HG02870 (cell line): ENCODE measurements around the gene IL20RB.

Experiments used
- ATAC-seq: cut with Tn5 transposase; IDR thresholded peaks from one replicate; pipeline ENCODE4 v1.9.1; 2021; ENCODE audit warnings: mild to moderate bottlenecking, moderate library complexity; ENCODE audit not compliant: unreplicated experiment

Gene IL20RB, protein sequence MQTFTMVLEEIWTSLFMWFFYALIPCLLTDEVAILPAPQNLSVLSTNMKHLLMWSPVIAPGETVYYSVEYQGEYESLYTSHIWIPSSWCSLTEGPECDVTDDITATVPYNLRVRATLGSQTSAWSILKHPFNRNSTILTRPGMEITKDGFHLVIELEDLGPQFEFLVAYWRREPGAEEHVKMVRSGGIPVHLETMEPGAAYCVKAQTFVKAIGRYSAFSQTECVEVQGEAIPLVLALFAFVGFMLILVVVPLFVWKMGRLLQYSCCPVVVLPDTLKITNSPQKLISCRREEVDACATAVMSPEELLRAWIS

DNA sequence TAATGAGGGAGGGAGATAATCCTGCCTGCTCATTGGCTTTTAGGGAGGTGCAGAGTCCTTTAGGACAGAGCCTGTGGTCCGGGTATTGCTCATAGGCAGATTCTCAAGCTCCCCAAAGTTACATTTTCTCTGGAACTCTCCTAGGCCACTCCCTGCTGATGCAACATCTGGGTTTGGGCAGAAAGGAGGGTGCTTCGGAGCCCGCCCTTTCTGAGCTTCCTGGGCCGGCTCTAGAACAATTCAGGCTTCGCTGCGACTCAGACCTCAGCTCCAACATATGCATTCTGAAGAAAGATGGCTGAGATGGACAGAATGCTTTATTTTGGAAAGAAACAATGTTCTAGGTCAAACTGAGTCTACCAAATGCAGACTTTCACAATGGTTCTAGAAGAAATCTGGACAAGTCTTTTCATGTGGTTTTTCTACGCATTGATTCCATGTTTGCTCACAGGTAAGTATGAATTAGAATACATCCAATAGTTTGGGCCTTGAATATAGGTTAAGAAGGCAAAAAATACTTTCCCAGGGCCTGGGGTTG, at the start of gene IL20RB:
IL20RB (plus strand) TSS at position 233 of the 538 bp plus-strand sequence; CDS start at position 364, 131 bp downstream.
- ATAC-seq = no peak

DNA sequence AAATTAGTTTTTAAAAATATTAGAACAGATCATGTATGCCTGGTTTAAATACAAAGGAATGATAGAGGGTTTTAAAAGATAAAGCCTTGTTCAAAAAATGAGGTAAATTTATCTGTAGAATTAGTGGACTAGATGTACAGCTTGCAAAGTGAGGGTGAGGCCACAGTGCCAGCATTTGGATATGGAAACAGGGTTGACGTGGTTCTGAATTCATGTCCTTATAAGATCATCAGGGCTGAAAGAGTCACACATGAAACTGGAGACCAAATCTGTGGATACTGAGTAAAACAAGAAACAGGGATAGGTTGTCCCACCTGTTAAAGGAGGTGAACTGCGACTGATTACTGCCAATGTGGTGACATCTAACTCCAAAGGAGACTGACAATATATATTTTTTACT, 49.5 kb upstream of the IL20RB start:
- ATAC-seq = no peak

DNA sequence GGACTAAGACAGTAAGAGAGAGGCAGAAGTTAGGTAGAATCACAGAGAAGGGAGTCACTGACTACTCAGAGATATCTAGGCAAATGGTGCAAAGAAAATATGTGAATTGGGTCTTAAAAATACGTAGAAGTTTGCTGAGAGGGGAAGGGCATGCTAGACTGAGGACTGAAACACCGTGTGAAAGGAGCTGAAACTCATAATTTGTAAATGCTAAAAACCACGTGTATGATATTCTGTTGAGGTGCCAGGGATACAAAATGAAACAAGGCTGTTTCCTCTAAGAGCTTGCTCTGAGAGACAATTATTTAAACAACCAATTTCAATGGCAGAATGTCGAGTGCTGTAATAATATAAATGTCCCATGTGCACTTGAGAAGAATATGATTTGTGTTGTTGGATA, 48.6 kb upstream of the IL20RB start:
- no peak for ATAC-seq

DNA sequence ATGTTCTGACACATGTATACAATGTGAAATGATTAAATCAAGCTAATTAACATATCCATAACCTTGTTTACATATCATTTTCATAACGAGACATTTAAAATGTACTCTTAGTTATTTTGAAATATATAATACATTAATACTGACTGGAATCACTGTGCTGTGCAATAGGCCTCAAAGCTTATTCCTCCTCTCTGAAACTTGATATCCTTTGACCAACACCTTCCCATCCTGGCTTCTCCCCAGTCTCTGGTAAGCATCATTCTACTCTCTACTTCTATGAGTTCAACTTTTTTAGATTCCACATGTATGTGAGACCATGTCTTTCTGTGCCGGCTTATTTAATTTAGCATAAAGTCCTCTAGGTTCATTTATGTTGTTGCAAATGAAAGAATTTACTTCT, 47.1 kb upstream of the IL20RB start:
- ATAC-seq = no peak

DNA sequence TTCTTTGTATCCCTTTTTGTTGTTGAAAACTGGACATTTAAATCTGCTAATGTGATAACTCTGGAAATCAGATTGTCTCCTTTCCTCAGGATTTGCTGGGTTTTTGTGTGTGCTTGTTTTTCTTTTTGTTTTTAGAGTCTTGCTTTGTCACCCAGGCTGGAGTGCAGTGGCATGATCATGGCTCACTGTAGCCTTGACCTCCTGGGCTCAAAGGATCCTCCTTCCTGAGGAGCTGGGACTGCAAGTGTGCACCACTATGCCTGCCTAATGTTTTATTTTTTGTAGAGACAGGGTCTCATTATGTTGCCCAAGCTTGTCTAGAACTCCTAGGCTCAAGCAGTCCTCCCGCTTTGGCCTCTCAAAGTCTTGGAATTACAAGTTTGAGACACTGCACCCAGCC, 44.6 kb upstream of the IL20RB start:
- no peak for ATAC-seq

DNA sequence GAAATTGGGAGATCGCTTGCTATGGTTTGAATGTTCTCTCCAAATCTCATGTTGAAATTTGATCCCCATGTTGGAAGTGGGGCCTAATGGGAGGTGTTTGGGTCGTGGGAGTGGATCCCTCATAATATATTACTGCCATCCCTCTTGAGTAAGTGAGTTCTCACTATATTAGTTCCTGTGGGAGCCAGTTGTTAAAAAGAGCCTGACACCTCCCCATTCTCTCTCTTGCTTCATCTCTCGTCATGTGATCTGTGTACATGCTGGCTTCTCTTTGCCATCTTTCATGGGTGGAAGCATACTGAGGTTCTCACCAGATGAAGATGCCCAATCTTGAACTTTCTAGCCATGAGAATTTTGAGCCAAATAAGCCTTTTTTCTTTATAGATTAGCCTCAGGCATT, 43.0 kb upstream of the IL20RB start:
- no peak for ATAC-seq

DNA sequence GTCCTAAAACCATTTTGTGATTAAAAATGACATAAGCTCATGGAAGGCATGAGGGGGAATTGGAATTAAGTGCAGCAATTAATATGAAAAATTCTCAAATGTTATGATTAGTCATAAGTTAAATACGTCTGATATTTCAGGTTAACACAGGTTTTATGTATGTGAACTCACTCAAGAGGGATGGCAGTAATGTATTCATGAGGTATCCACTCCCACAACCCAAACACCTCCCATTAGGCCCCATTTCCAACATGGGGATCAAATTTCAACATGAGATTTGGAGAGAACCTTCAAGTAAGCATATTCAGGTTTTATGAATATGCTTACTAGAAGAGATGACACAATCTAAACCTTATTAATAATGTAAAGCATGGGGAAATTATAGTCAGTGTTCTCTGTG, 41.6 kb upstream of the IL20RB start:
- no peak for ATAC-seq

DNA sequence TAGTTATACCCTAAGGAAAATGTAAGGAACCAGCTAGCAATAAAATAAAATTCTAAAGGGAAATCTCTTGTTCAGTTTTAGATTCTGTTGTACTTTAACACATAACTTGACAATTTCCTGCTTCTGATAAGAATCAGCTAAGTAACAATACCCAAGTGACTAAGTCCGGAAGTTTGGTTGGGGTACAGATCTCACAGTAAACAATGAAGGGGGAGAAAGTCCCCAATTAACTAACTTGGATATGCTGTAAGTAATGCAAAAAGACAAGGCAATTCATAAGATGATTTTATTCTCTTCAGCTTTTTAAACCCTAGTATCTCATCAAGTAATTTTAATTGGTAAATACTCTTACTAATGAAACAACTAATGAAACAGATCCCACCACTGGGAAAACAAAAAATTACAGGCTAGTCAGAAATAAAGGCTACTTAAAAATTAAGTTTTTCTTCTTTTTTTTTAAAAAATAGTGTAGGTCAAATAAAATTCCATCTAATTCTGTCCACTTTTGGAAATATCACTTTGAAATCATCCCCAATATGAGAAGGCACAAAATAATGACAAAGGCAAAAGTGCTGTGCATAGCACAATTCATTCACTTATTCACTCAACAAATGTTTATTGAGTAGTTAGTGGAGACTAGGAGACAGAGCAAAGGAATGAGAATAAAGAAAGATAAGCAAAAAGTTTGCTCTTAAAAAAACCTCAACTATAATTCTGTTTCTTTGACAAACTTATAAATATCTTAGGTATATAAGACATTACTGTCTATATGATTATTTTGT, 37.8 kb upstream of the IL20RB start:
- ATAC-seq = no peak

DNA sequence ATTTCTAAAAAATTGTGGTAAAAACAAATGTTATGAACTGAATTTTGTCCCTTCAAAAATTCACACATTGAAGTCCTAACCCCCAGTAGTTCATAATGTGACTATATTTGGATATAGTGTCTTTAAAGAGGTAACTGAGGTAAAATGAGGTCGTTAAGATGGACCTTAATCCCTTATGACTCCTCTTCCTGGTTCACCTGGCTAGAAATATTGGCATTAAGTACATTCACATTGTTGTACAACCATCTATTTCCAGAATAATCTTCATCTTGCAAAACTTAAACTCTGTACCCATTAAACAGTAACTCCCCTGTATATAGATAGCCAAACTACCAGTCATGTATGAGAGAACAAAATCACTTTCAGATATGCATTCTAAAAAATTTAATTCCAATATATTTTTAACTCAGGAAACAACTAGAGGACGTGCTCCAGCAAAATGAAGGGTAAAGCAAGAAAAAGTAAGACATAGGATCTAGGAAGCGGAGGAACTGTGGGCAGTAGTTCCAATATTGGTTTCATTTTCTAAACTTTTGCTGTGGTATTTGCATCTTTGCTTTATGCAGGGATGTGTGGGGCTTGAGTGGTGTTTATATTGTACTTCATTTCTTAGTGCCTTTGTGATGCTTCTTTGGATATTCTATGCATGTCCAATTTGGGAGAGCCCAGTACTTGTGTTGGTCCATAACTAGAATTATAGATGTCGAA, 36.7 kb upstream of the IL20RB start:
- no peak for ATAC-seq

DNA sequence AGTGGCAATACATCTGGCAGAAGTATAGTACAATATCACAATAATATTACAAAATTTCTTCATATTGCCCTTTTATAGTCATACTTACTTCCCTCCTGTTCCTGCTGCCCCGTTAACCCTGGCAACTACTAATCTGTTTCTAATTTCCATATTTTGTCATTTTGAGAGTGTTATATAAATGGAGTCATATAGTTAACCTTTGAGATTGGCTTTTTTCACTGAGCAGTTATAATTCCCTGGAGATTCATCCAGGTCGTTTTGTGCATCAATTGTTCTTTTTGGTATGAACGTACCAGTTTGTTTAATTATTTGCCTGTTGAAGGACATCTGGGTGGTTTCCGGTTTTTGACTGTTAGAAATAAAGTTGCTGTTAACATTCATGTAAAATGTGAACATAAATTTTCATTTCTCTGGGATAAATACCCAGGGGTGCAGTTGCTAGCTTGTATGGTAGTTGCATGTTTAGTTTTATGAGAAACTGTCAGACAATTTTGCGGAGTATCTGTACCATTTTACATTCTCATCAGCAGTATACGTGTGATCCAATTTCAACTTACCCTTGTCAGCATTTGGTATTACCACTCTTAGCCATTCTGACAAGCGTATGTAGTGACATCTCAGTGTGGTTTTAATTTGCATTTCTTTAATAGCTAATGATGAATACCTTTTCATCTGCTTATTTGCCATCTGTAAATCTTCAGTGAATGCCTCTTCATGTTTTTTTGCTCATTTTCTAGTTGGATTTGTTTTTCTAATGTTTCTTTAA, 32.2 kb upstream of the IL20RB start:
- ATAC-seq = no peak

DNA sequence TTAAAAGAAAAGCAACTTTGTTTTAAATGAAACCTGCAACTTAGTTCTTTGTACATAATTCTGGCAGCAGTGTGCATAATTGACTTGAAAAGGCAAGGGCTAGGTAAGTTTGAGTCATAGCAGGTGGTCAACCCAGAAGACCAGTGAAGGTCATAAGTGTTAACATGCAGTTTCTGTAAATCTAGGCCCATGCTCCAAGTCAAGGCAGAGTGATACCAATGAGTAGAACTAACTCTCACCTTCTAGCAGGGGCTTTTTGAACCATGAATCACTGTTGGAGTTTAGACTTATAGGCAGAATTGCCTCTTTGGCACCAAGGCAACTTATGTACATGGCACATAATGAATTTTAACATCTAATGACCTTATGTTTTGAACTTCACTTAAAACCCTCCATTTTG, 29.5 kb upstream of the IL20RB start:
- no peak for ATAC-seq

DNA sequence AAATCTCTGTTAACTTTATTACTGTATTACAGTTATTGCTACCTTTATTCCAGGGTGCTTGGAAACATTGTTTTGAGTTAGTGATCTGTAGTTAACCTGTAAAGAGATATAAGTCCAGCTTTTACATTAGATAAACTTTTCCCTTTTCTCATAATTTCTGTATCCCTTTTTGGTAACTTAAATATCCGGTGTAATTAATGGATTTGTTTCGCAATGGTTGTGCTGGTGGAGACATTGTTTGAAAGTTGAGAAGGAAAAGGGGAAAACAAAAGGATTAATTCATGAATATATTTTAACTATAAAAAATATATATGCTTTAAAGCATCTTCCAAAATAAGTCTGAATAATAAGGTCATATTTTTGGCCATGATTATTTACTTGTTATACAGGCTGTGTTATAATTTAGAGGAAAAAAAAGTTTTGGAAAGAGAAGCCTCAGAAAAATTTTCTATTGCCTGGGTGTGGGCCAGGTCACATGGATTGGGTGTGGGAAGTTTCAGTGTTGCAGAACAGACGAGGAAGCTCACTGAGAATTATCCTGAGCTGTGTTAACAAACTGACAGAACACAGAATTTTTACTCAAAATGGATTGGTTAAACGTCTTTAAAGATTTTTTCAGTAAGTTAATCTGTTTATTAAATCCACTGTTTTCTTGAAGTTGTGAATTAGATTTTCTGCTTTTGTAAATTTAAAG, 27.7 kb upstream of the IL20RB start:
- ATAC-seq = no peak

DNA sequence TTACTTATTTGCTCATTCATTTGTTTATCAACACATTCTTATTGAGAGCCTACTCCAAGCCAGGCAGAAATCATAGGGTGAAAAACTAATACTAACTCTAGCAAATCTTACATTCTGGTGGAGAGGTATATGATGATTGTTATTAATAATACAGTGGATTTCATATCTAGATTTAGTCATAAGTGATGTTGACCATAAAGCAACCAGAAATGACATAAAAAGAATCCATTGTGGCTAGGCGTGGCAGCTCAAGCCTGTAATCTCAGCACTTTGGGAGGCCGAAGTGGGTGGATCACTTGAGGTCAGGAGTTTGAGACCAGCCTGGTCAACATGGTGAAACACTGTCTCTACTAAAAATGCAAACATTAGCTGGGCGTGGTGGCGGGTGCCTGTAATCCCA, 26.2 kb upstream of the IL20RB start:
- no peak for ATAC-seq

DNA sequence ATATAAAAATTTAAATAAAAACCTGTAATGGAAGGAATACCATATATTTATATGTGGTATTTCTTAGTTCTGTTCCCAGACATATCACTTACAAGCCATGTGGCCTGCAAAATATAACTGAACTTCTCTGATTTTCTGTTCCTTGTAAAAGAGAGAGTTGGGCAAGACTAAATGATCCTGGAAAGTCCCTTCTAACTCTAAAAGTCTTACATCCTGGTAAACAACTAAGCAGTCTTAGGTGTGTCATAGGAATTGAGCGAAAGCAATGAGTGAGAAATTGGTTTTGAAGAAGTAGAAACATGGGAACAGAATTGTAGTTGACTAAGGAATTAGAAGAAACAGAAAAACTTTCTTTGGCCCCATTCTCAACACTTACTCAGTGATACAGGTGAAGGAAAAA, 25.3 kb upstream of the IL20RB start:
- no peak for ATAC-seq

DNA sequence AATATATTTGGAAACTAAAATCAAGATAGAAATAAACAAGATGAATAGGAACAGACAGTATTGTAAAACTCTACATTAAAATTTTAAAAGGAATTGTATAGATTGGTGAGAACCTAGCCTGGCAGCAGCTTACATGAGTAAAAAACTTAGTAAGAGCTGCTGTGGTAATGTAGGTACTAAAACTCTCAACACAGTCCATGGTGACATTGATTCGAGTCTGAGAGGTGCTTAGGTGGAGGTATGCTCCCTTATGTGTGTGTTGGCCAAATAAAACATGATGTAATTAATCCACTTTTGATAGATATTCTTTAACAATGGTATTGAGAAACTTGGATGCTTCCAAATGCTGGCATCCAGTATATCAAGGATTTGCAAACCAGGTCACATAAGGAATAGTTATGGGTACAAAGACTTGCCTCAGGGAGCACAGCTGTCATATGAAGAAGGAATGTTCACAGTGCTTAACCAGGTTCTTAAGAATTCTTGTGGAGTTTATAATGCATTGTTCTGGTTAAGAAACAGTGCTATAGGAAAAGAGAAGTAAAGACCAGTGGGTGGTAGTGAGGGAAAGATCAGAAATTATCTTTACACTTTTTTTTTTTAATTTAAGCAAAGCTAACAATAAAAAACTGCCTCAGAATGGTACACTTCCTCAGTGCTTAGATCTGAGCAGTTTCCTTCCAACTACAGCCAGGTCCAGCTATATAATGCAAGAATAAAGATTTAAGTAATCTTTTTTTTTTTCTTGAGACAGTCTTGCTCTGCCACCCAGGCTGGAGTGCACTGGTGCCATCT, 24.6 kb upstream of the IL20RB start:
- no peak for ATAC-seq

DNA sequence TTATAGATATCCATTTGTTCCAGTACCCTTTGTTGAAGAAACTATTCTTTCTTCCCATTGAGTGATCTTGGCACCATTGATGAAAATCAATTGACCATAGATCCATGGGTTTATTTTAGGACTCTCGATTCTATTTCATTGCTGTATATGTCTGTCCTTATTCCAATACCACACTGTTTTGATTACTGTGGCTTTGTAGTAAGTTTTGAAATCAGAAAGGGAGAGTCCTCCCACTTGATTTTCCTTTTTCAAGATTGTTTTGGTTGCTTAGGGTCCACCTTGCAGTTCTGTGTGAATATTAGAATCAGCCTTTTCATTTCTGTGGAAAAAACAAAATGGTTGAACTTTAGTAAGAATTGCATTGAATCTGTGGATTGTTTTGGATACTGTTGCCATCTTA, 20.6 kb upstream of the IL20RB start:
- ATAC-seq = no peak

DNA sequence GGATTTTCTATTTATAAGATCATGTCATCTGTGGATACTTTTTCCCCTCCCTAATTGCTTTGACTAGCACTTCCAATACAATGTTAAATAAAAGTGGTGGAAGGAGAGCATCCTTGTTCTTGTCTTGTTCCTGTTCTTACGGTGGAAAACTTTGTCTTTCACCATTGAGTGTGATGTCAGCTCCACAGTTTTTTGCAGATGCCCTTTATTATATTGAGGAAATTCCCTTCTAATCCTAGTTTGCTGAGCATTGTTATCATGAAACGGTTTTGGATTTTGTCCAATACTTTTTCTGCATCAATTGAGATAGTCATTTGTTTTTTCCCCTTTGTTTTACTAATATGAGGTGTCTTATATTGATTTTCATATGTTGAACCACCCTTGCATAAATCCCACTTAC, 19.9 kb upstream of the IL20RB start:
- no peak for ATAC-seq

DNA sequence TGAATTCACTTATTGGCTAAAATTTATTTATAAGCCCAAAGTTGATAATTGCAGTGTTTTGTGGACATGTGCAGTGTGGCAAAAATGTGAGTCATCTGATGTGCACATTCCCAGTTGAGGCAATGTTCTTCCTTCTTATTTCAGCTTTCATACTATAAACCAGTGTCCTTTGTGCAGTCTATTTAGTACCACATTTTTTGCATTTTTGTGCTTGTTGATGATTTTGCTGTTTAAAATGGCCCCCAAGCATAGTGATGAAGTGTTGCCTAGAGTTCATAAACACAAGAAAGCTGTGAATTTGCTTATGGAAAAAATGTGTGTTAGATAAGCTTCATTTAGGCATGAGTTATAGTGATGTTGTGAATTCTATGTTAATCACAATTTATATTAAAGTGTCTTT, 19.4 kb upstream of the IL20RB start:
- ATAC-seq = no peak

DNA sequence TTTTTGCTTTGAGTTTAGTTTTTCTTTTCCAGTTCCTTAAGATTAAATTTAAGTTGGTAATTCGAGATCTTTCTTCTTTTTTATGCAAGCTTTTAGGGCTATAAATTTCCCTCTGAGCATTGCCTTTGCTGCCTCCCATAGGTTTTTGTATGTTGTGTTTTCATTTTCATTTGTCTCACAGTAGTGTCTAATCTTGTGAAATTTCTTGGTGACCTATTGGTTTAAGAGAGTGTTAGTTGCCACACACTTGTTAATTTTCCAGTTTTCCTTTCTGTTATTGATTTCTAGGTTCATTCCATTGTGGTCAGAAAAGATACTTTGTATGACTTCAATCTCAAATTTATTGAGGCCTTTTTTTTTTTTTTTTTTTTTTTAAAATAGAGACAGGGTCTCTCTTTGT, 18.3 kb upstream of the IL20RB start:
- no peak for ATAC-seq

DNA sequence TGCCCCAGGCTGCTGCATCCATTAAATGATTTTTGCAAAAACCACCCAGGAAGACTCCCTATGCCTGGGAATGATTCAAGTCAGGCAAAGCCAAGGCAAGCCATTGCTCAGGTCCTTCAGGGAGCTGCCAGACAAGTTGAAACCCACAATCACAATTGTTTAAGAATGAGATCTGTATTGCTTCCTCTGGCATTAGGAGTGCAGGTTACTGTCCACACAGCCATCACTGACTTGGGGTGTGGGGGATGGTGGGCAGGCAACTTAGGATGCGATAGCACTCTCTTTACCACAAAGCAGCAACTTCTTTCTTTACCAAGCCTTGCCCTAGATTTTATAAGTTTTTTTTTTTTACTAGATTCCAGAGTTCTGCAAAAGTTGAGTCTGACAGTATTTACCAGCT, 15.0 kb upstream of the IL20RB start:
- no peak for ATAC-seq
